OCI-LY7 (cell line): Measurements from ENCODE around the gene MSANTD2. TPM values are rescaled to one million over a fixed set of nuclear protein-coding genes. Genes with fewer than 3 reads are reported as not detected.

Source experiments
- BruUV-seq: library from RNA; stranded (reverse); fragments of 400-500 nt; replicated peaks from 2 replicates; lab custom pipeline; 2021; lab: Mats Ljungman, UMichigan
- CTCF ChIA-PET: fragments of 300-600 bp; sonication (Branson Sonifier 250); formaldehyde crosslinking; loops from one replicate; lab custom pipeline; 2022; ENCODE audit warnings: antibody characterized with exemption; ENCODE audit not compliant: unreplicated experiment; lab: Charles Lee
- POLR2A ChIA-PET: fragments of 300-600 bp; sonication (Branson Sonifier 250); formaldehyde crosslinking; loops from one replicate; lab custom pipeline; 2022; ENCODE audit warnings: antibody characterized with exemption; lab: Charles Lee
- DNase-seq: peaks from one replicate; pipeline ENCODE4 v3.0.0-alpha.2; 2015; ENCODE audit warnings: low spot score
- H2AFZ ChIP-seq: fragments of 200-600 bp; sonication (generic), shearing (Covaris generic); 2 replicates; pipeline ENCODE4 v1.6.1; 2014; ENCODE audit warnings: mild to moderate bottlenecking, antibody characterized with exemption, low read length, moderate library complexity
- H3K27ac ChIP-seq: fragments of 200-600 bp; sonication (generic); 2 replicates; pipeline ENCODE4 v1.5.1; 2014; ENCODE audit warnings: mixed run types, low read depth, mild to moderate bottlenecking, moderate library complexity, low read length, inconsistent platforms; ENCODE audit not compliant: poor library complexity, severe bottlenecking
- H3K36me3 ChIP-seq: fragments of 200-600 bp; sonication (generic); 2 replicates; pipeline ENCODE4 v1.6.1; 2014; ENCODE audit warnings: mild to moderate bottlenecking, antibody characterized with exemption, low read length, moderate library complexity, mixed read lengths; ENCODE audit not compliant: insufficient read depth
- H3K4me1 ChIP-seq: fragments of 200-600 bp; sonication (generic); 2 replicates; pipeline ENCODE4 v1.5.1; 2014; ENCODE audit warnings: mild to moderate bottlenecking, low read length; ENCODE audit not compliant: insufficient read depth, poor library complexity, severe bottlenecking
- H3K4me2 ChIP-seq: fragments of 200-600 bp; sonication (generic); 2 replicates; pipeline ENCODE4 v1.6.1; 2014; ENCODE audit warnings: mild to moderate bottlenecking, low read length
- H3K4me3 ChIP-seq: fragments of 200-600 bp; sonication (generic); 2 replicates; pipeline ENCODE4 v1.5.1; 2014; ENCODE audit warnings: mild to moderate bottlenecking, low read depth, low read length; ENCODE audit not compliant: poor library complexity, severe bottlenecking
- H3K79me2 ChIP-seq: fragments of 200-600 bp; sonication (generic); 2 replicates; pipeline ENCODE4 v1.6.1; 2016; ENCODE audit warnings: low read depth, mild to moderate bottlenecking, low read length, moderate library complexity, mixed read lengths; ENCODE audit not compliant: insufficient read depth
- H3K9me2 ChIP-seq: fragments of 200-600 bp; sonication (generic); 2 replicates; pipeline ENCODE4 v1.6.1; 2016; ENCODE audit warnings: mild to moderate bottlenecking, low read length, mixed read lengths; ENCODE audit not compliant: insufficient read depth
- H3K9me3 ChIP-seq: fragments of 200-600 bp; sonication (generic); 2 replicates; pipeline ENCODE4 v1.6.1; 2014; ENCODE audit warnings: mild to moderate bottlenecking, mixed run types, low read length, mixed read lengths
- H4K20me1 ChIP-seq: fragments of 200-600 bp; sonication (generic); 2 replicates; pipeline ENCODE4 v1.6.1; 2014; ENCODE audit warnings: mild to moderate bottlenecking, antibody characterized with exemption, low read length, moderate library complexity, mixed read lengths; ENCODE audit not compliant: insufficient read depth
- CTCF ChIP-seq: fragments of 200-600 bp; sonication (generic); conservative IDR thresholded peaks from 2 replicates; pipeline ENCODE4 v1.5.1; 2014; ENCODE audit warnings: mild to moderate bottlenecking, antibody characterized with exemption, low read length, moderate library complexity, mixed read lengths
- EZH2phosphoT487 ChIP-seq: fragments of 200-600 bp; sonication (generic); IDR thresholded peaks from 2 replicates; pipeline ENCODE4 v1.6.1; 2018; ENCODE audit warnings: low read depth, borderline replicate concordance, mild to moderate bottlenecking, mixed run types, antibody characterized with exemption, low read length, moderate library complexity, mixed read lengths
- intact Hi-C: fragments of 100-400 bp; cut with micrococcal nuclease; formaldehyde crosslinking; loops from one replicate; pipeline ENCODE4 v1.10.0; 2022; ENCODE audit not compliant: unreplicated experiment
- total RNA-seq, 2 experiments: library from RNA; depleted of rRNA in 1 of 2; stranded (reverse); fragments of >200 nt in 1 of 2; shearing (Covaris generic) in 1 of 2; gene quantifications; 2 replicates each; pipeline ENCODE4 v1.2.3, GENCODE V29; 2014 to 2022

Gene MSANTD2
- total RNA-seq, 2 experiments from 2014 or later = 22.1 to 23.4 TPM

- Histone ChIP-seq H4K20me1 (no peaks in the 10 kb centered on the region), H3K4me2 (no peak overlapping the region), H3K4me1 (peaks cover 44% of the 10 kb centered on the region), H3K9me2 (no peaks in the 10 kb centered on the region), H3K27ac (no peak overlapping the region), H3K9me3 (no peaks in the 10 kb centered on the region), H3K4me3 (no peak overlapping the region), H3K79me2 (no peaks in the 10 kb centered on the region), H2AFZ (no peak overlapping the region), H3K36me3 (no peaks in the 10 kb centered on the region)
- CTCF ChIA-PET = no interaction called here
- no TSS peak for BruUV-seq
- intact Hi-C loops = no loop called here
- POLR2A ChIA-PET = no interaction called here
- DNase-seq = no peak
- TF ChIP-seq EZH2phosphoT487 (no peak), CTCF (no peak)
Observed at GRCh38 chr11:124759266-124760204, 40.7 kb downstream of the MSANTD2 start.

GRCh38 chr11:124758355-124759265 is 41.6 kb downstream of the MSANTD2 start:
- H3K36me3 ChIP-seq = no peaks in the 10 kb centered on the region
- peaks cover 39% of the 10 kb centered on the region for H3K4me1 ChIP-seq
- intact Hi-C loops = no loop called here
- no TSS peak for BruUV-seq
- CTCF ChIA-PET = interaction anchor here (0.6 kb wide), 1 partner anchor 78 kb away, joined by 3 read pairs; no protein-coding TSS in a partner anchor
- peak overlapping the region; percentile 7 for H3K4me3 ChIP-seq
- TF ChIP-seq EZH2phosphoT487 (no peak), CTCF (peak; percentile 81)
- peak; percentile 79 for DNase-seq
- peak overlapping the region; percentile 53 for H3K4me2 ChIP-seq
- POLR2A ChIA-PET = no interaction called here
- no peaks in the 10 kb centered on the region for H3K79me2 ChIP-seq
- H3K27ac ChIP-seq = no peak overlapping the region
- H4K20me1 ChIP-seq = no peaks in the 10 kb centered on the region
- H3K9me2 ChIP-seq = no peaks in the 10 kb centered on the region
- H2AFZ ChIP-seq = no peak overlapping the region
- H3K9me3 ChIP-seq = no peaks in the 10 kb centered on the region
